Liver (tissue), 9 donors: ENCODE measurements around the gene PYROXD2. TPM values are rescaled to one million over a fixed set of nuclear protein-coding genes. Genes with fewer than 3 reads are reported as not detected.

Experiments used
- DNase-seq: peaks from one replicate; pipeline ENCODE4 v3.0.0-alpha.2; 2017; ENCODE audit warnings: low spot score
- H3K27ac ChIP-seq, 2 donors: one replicate each; pipeline ENCODE4 v1.7.0; 2013; ENCODE audit warnings: inconsistent platforms in 2 of 2, low read length in 2 of 2, control low read depth in 1 of 2, low read depth in 1 of 2, mild to moderate bottlenecking in 1 of 2
- H3K27me3 ChIP-seq, 4 donors: one replicate each; pipeline versions ENCODE4 v1.6.1 to v1.7.0; 2013; ENCODE audit warnings: low read length in 3 of 4, inconsistent platforms in 1 of 4, mild to moderate bottlenecking in 1 of 4, moderate library complexity in 1 of 4; ENCODE audit not compliant: control insufficient read depth in 4 of 4, insufficient read depth in 4 of 4
- H3K36me3 ChIP-seq, 4 donors: one replicate each; pipeline versions ENCODE4 v1.6.1 to v1.7.0; 2013; ENCODE audit warnings: low read length in 3 of 4, mild to moderate bottlenecking in 3 of 4, low read depth in 1 of 4, moderate library complexity in 1 of 4; ENCODE audit not compliant: control insufficient read depth in 4 of 4, insufficient read depth in 3 of 4
- H3K4me1 ChIP-seq, 4 donors: one replicate each; pipeline versions ENCODE4 v1.6.1 to v1.7.0; 2013; ENCODE audit warnings: low read length in 3 of 4, mild to moderate bottlenecking in 3 of 4, moderate library complexity in 1 of 4; ENCODE audit not compliant: control insufficient read depth in 4 of 4, insufficient read depth in 4 of 4
- H3K4me3 ChIP-seq, 3 donors: one replicate each; pipeline versions ENCODE4 v1.6.1 to v1.7.0; 2013; ENCODE audit warnings: low read length in 3 of 3, control low read depth in 1 of 3, low read depth in 1 of 3, mild to moderate bottlenecking in 1 of 3
- H3K9ac ChIP-seq, 2 donors: one replicate each; pipeline ENCODE4 v1.7.0; 2013; ENCODE audit warnings: low read length in 2 of 2, mild to moderate bottlenecking in 2 of 2, moderate library complexity in 2 of 2, control low read depth in 1 of 2, low read depth in 1 of 2
- H3K9me3 ChIP-seq, 4 donors: one replicate each; pipeline versions ENCODE4 v1.6.1 to v1.7.0; 2013; ENCODE audit warnings: low read length in 3 of 4; ENCODE audit not compliant: control insufficient read depth in 4 of 4
- ATF3 ChIP-seq: IDR thresholded peaks from 2 replicates; pipeline ENCODE4 v1.6.1; 2016; ENCODE audit warnings: antibody characterized with exemption
- CTCF ChIP-seq: fragments of 150-350 bp; IDR thresholded peaks from 2 replicates; pipeline ENCODE4 v1.5.1; 2017; ENCODE audit warnings: improper control_type of control experiment, low read depth, low read length; ENCODE audit not compliant: missing input control
- EGR1 ChIP-seq, 2 donors: IDR thresholded peaks; 2 replicates each; pipeline ENCODE4 v1.6.1; 2016 to 2018; ENCODE audit warnings: antibody characterized with exemption in 2 of 2, low read depth in 2 of 2
- FOXA2 ChIP-seq: IDR thresholded peaks from 2 replicates; pipeline ENCODE4 v1.6.1; 2016; ENCODE audit warnings: antibody characterized with exemption
- GABPA ChIP-seq, 2 donors: IDR thresholded peaks in 1 of 2; conservative IDR thresholded peaks in 1 of 2; 2 replicates each; pipeline ENCODE4 v1.6.1; 2016; ENCODE audit warnings: antibody characterized with exemption in 2 of 2, mild to moderate bottlenecking in 1 of 2, moderate library complexity in 1 of 2
- HNF4A ChIP-seq, 2 donors: conservative IDR thresholded peaks; 2 replicates each; pipeline ENCODE4 v1.6.1; 2016; ENCODE audit warnings: antibody characterized with exemption in 2 of 2, mild to moderate bottlenecking in 2 of 2
- HNF4G ChIP-seq: IDR thresholded peaks from 2 replicates; pipeline ENCODE4 v1.6.1; 2016; ENCODE audit warnings: antibody characterized with exemption
- JUND ChIP-seq, 2 donors: IDR thresholded peaks; 2 replicates each; pipeline ENCODE4 v1.6.1; 2016; ENCODE audit warnings: antibody characterized with exemption in 2 of 2
- NR2F2 ChIP-seq: IDR thresholded peaks from 2 replicates; pipeline ENCODE4 v1.6.1; 2016; ENCODE audit warnings: antibody characterized with exemption
- RAD21 ChIP-seq, 2 donors: IDR thresholded peaks; 2 replicates each; pipeline ENCODE4 v1.6.1; 2016; ENCODE audit warnings: antibody characterized with exemption in 2 of 2, mild to moderate bottlenecking in 2 of 2
- REST ChIP-seq: IDR thresholded peaks from 2 replicates; pipeline ENCODE4 v1.6.1; 2016; ENCODE audit warnings: antibody characterized with exemption, mild to moderate bottlenecking
- RXRA ChIP-seq, 2 donors: IDR thresholded peaks; 2 replicates each; pipeline ENCODE4 v1.6.1; 2017 to 2018; ENCODE audit warnings: antibody characterized with exemption in 2 of 2, mild to moderate bottlenecking in 1 of 2
- ZBTB33 ChIP-seq: IDR thresholded peaks from 2 replicates; pipeline ENCODE4 v1.6.1; 2016; ENCODE audit warnings: antibody characterized with exemption
- WGBS: extraction: QIAGEN DNeasy Blood & Tissue Kit; methylation state at CpG from one replicate; pipeline ENCODE4 v1.1.7; 2013; 5-methylcytosine and 5-hydroxymethylcytosine counted together
- polyA plus RNA-seq, 2 donors: library from polyadenylated mRNA; stranded (reverse) in 1 of 2; unstranded in 1 of 2; fragments of 200-250 nt in 1 of 2; fragments of >200 nt in 1 of 2; fragmentation: Nextera tagmentation in 1 of 2; extraction: Ambion mirVana in 1 of 2; gene quantifications; one replicate each; pipeline versions ENCODE4 v1.2.1 to v1.2.3, GENCODE V29; 2013 to 2015
- total RNA-seq, 2 donors: library from RNA; depleted of rRNA; stranded (reverse); fragments of >200 nt; gene quantifications; one replicate each; pipeline ENCODE4 v1.2.3, GENCODE V29; 2014
- donor health status: healthy.
- donor health status: healthy.
- donor health status: healthy.
- donor health status: healthy.
- donor health status: healthy.

Gene PYROXD2
- total and polyA plus RNA-seq, 4 donors = 2.3 to 9.0 (median 4.5) TPM

GRCh38 chr10:98377536-98377935 lies 37.4 kb downstream of the PYROXD2 start (continued):
- no peak for TF ChIP-seq ZBTB33
- TF ChIP-seq HNF4A (conservative IDR thresholded peaks at IDR 0.05) = no peak
- TF ChIP-seq EGR1 (IDR thresholded peaks at IDR 0.05; ENCODE audit: low read depth in 2 of 2) = no peak

- no peak overlapping the region for H3K4me3 ChIP-seq
- H3K9me3 ChIP-seq = peaks cover 0 to 2% (median 0%) of the 10 kb centered on the region in 4 donors
- peaks cover 0 to 2% (median 0%) of the 10 kb centered on the region in 4 donors for H3K36me3 ChIP-seq
- no peak for TF ChIP-seq HNF4A (conservative IDR thresholded peaks at IDR 0.05)
- no peak for TF ChIP-seq EGR1 (IDR thresholded peaks at IDR 0.05; ENCODE audit: low read depth in 2 of 2)
- no peak for TF ChIP-seq GABPA (IDR thresholded peaks at IDR 0.05 in 1 of 2, conservative IDR thresholded peaks at IDR 0.05 in 1 of 2)
- TF ChIP-seq RXRA (IDR thresholded peaks at IDR 0.05) = no peak
- no peak for TF ChIP-seq RAD21 (IDR thresholded peaks at IDR 0.05)
- no peak for TF ChIP-seq REST
- no peak for TF ChIP-seq ZBTB33
- no peak for TF ChIP-seq CTCF
- TF ChIP-seq NR2F2 = no peak
- TF ChIP-seq JUND (IDR thresholded peaks at IDR 0.05) = no peak
- TF ChIP-seq ATF3 = no peak
- TF ChIP-seq FOXA2 = no peak
- no peak for TF ChIP-seq HNF4G
- no peaks in the 10 kb centered on the region for H3K4me1 ChIP-seq
- H3K27ac ChIP-seq = no peak overlapping the region
- no peak for DNase-seq
- no peaks in the 10 kb centered on the region for H3K27me3 ChIP-seq
- 94% methylated on average over 2 of the region's 2 CpGs for WGBS
- no peak overlapping the region for H3K9ac ChIP-seq
Observed at GRCh38 chr10:98377001-98377400, 38.0 kb downstream of the PYROXD2 start.
